Thymus (tissue), 11 donors: ENCODE data around the gene CPNE2. TPM values are rescaled to one million over a fixed set of nuclear protein-coding genes. Genes with fewer than 3 reads are reported as not detected.

ENCODE experiments used
- DNase-seq, 9 donors: peaks; one replicate each; pipeline ENCODE4 v3.0.0-alpha.2; 2013; ENCODE audit warnings: low spot score in 9 of 9, low read depth in 6 of 9, missing footprints in 1 of 9
- H3K27ac ChIP-seq, 2 donors: one replicate each; pipeline ENCODE4 v1.5.1; 2013; ENCODE audit warnings: control low read depth in 1 of 2, low read depth in 1 of 2, low read length in 1 of 2, mild to moderate bottlenecking in 1 of 2, moderate library complexity in 1 of 2
- H3K27me3 ChIP-seq, 2 donors: one replicate each; pipeline ENCODE4 v1.5.1; 2013; ENCODE audit warnings: low read length in 1 of 2; ENCODE audit not compliant: control insufficient read depth in 2 of 2, insufficient read depth in 1 of 2
- H3K36me3 ChIP-seq, 2 donors: one replicate each; pipeline ENCODE4 v1.5.1; 2013; ENCODE audit warnings: low read length in 1 of 2, mild to moderate bottlenecking in 1 of 2, moderate library complexity in 1 of 2; ENCODE audit not compliant: control insufficient read depth in 2 of 2, insufficient read depth in 2 of 2
- H3K4me1 ChIP-seq, 2 donors: one replicate each; pipeline ENCODE4 v1.5.1; 2013; ENCODE audit warnings: low read length in 2 of 2; ENCODE audit not compliant: control insufficient read depth in 2 of 2, insufficient read depth in 2 of 2
- H3K4me3 ChIP-seq, 2 donors: one replicate each; pipeline ENCODE4 v1.5.1; 2013; ENCODE audit warnings: low read length in 2 of 2, control low read depth in 1 of 2, mild to moderate bottlenecking in 1 of 2
- H3K9me3 ChIP-seq, 2 donors: one replicate each; pipeline ENCODE4 v1.5.1; 2013; ENCODE audit warnings: low read length in 1 of 2, mild to moderate bottlenecking in 1 of 2; ENCODE audit not compliant: control insufficient read depth in 2 of 2, insufficient read depth in 1 of 2
- WGBS: extraction: QIAGEN DNeasy Blood & Tissue Kit; methylation state at CpG from one replicate; pipeline ENCODE4 v1.1.7; 2013; 5-methylcytosine and 5-hydroxymethylcytosine counted together
- polyA plus RNA-seq: library from polyadenylated mRNA; stranded (reverse); fragments of 200-250 nt; gene quantifications from one replicate; pipeline ENCODE4 v1.2.3, GENCODE V29; 2013
- total RNA-seq: library from RNA; stranded (reverse); fragments of 120-200 nt; gene quantifications from one replicate; pipeline ENCODE4 v1.2.4, GENCODE V29; 2013
- donor health status: healthy.

CPNE2 gene
- total and polyA plus RNA-seq, 2 donors: 6.5 to 27.5 TPM

DNA sequence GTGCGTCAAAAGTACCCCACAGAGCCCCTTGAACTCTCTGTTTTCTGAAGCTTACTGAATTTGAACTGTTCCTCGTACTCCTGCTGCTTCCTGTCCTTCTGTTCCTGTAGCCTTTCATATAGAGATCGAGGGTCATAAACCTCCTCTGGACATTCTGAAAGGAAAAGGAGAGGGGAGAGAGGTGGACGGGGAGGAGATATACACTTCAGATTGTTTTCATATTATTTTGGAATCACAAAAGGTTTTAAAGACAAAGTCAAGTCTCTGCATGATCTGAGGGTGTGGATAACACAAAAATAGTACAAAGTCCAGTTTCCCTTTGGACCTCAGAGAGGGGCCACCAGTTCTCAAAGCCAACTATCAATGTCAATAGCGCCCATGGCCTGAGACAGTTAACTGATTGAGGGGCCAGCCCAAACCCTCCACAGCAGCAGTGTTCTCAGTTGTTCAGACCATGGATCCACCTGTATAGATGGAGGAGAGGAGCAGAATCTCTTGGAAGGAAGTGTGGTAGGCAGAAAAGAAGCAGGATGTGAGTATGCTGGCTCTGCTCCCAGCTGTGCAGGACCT is 80.4 kb downstream of the CPNE2 start:
- H3K27ac ChIP-seq: no peak overlapping the region
- no peaks in the 10 kb centered on the region for H3K27me3 ChIP-seq
- 86% methylated on average over 5 of the region's 5 CpGs for WGBS
- no peak for DNase-seq
- no peaks in the 10 kb centered on the region for H3K4me1 ChIP-seq
- H3K36me3 ChIP-seq: peaks cover 35 to 40% of the 10 kb centered on the region in 2 donors
- H3K4me3 ChIP-seq: no peak overlapping the region
- H3K9me3 ChIP-seq: no peaks in the 10 kb centered on the region

DNA sequence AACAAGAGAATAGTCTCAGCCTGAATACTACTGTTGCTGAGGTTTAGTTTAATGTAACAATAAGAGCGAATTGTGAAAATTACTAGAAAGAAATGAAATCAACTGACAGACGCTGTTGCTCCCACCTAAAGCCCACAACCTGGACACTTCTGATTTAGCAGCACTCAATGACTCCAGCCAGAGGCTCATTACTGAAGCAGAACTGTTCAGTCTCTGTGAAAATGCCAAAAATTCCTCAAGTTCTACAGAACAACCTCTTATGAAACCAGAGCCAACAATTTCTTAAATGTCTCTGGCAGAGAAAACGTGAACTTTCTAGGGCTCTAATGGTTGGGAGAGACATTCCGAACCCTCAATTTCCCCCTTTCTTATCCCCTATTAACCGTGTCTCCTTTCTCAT is 83.5 kb downstream of the CPNE2 start:
- H3K4me1 ChIP-seq: no peaks in the 10 kb centered on the region
- H3K9me3 ChIP-seq: no peaks in the 10 kb centered on the region
- no peak overlapping the region for H3K27ac ChIP-seq
- DNase-seq: no peak
- H3K36me3 ChIP-seq: peaks cover 23 to 36% of the 10 kb centered on the region in 2 donors
- WGBS: 93% methylated on average over 5 of the region's 5 CpGs
- no peaks in the 10 kb centered on the region for H3K27me3 ChIP-seq
- no peak overlapping the region for H3K4me3 ChIP-seq

DNA sequence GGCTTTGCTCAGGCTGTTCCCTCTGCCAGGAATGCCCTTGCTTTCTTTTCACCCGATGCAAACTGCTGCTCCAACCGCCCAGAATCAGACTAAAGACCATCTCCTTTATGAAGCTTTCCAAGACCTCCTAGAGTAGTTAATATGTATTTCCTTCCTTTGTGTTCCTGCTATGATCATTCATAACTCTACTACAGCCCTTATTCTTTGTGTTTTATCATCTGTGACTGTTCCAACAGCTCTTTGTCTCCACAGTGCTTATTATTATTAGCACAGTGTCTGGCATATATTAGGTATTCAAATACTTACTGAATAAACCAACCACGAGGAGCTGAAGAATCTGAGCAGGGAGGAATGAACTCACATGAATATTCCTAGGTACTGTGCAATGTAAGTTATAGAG is 85.8 kb downstream of the CPNE2 start:
- Histone ChIP-seq H3K4me1 (no peaks in the 10 kb centered on the region), H3K27ac (no peak overlapping the region), H3K27me3 (no peaks in the 10 kb centered on the region), H3K9me3 (no peaks in the 10 kb centered on the region), H3K4me3 (no peak overlapping the region), H3K36me3 (peaks cover 3 to 14% of the 10 kb centered on the region in 2 donors)
- WGBS: 93% methylated on average over 3 of the region's 3 CpGs
- no peak for DNase-seq

DNA sequence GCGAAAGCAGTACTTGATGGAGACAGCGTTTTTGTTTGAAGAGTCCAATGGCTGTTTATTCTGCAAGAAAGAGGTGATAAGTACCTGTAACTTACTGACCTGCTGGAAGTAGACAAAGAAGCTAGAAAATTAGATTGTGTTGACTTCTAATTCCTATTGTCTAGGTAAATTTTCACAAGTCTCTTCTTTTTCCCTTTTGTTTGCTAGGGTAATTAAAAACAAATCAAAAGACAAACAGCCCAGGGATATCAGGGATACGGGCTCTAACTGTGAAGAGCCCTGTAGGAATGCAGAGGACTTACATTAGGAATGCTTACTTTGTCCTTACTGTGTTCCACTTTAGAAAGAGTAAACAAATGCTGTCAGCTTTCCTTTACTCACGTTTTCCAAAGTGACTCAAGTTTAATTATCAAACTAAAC is 86.4 kb downstream of the CPNE2 start:
- Histone ChIP-seq H3K4me3 (no peak overlapping the region), H3K9me3 (no peaks in the 10 kb centered on the region), H3K4me1 (no peaks in the 10 kb centered on the region), H3K27ac (no peak overlapping the region), H3K36me3 (peaks cover 0 to 13% of the 10 kb centered on the region in 2 donors), H3K27me3 (no peaks in the 10 kb centered on the region)
- 83% methylated on average over 4 of the region's 4 CpGs for WGBS
- DNase-seq: no peak

DNA sequence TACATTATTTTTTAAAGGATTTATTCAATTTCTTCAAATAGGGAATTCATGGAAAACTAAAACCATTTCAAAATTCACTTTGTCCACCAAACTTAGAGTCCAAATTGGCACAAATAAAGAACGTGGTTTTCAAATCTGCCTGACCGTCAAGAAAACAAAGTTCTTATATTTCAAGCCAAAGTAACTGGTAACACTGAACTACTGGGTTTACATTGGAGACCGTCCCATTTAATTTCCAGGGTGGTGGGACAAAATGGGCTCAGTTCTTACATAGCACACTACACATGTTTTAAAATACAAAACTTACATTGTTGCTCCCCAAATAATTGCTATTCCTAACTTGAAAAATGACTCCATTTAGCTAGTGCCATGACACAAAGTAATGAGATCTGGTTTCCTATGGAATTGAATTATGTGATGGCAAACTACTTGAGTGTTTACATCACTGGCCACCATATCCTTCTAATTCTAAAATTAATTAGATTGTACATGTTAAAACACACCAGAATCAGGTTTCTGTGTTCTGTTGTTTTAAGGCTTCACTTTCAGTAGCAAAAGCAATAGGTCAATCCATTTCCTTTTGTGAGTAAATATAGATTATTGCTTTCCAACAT is 86.9 kb downstream of the CPNE2 start:
- 96% methylated on average over 3 of the region's 3 CpGs for WGBS
- H3K4me1 ChIP-seq: no peaks in the 10 kb centered on the region

DNA sequence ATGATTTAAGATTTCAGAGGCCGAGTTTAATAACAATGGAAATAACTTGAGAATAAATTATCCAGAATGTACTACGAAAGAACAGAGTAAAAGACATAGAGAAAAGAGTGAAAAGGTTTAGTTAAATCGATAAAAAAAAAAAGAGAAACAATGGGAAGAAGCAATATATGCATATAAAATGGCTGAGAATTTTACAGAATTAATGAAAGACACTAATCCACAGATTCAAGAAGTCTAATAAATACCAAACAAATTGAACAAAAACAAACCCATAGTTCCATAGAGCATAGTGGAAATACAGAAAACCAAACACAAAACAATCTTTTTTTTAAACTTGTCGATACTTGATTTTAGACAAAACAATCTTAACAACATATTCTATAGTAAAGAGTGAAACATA is 91.7 kb downstream of the CPNE2 start:
- no peak for DNase-seq
- H3K36me3 ChIP-seq: peaks cover 0 to 4% of the 10 kb centered on the region in 2 donors
- 98% methylated on average over 4 of the region's 4 CpGs for WGBS
- no peak overlapping the region for H3K4me3 ChIP-seq
- peaks cover 10 to 15% of the 10 kb centered on the region in 2 donors for H3K4me1 ChIP-seq
- H3K27me3 ChIP-seq: no peaks in the 10 kb centered on the region
- no peaks in the 10 kb centered on the region for H3K9me3 ChIP-seq
- no peak overlapping the region for H3K27ac ChIP-seq

More for the DNA sequence above, 86.9 kb downstream of the CPNE2 start:
- Histone ChIP-seq H3K27me3 (no peaks in the 10 kb centered on the region), H3K27ac (no peak overlapping the region), H3K4me3 (no peak overlapping the region), H3K36me3 (peaks cover 0 to 13% of the 10 kb centered on the region in 2 donors), H3K9me3 (no peaks in the 10 kb centered on the region)
- no peak for DNase-seq

DNA sequence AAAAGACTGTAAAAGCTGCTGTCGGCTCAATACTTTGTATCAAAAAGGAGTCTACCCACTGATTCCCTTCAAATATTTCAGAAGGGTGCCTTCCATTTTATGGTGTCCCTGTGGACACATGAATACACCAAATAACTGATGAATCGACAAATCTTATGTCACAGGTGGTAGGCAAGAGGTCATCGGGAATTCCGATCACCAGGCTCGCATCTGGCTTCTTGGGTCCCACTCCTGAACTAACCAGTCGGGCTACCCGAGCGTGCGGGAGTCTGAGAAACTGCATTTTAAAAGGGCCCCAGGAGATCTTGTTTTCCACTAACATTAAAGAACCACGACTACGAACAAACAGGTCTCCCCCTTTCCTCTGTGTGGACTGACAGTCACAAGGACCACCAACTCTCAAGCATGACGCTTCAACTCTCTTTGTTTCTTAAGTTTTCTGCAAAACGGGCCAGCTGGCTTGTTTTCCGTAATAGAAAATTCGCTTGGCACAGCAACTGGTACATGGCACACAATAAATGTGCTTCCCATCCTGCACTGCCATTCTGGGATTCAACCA is 92.6 kb downstream of the CPNE2 start:
- Histone ChIP-seq H3K27me3 (no peaks in the 10 kb centered on the region), H3K4me3 (peak overlapping the region; percentile 67 to 96), H3K27ac (peak overlapping the region; percentile 71 to 78), H3K4me1 (peaks cover 10 to 15% of the 10 kb centered on the region in 2 donors), H3K36me3 (peaks cover 0 to 4% of the 10 kb centered on the region in 2 donors), H3K9me3 (no peaks in the 10 kb centered on the region)
- DNase-seq: peak in 3 of 9 donors; percentile 10 to 13 (median 13)
- WGBS: 33% methylated on average over 15 of the region's 15 CpGs

DNA sequence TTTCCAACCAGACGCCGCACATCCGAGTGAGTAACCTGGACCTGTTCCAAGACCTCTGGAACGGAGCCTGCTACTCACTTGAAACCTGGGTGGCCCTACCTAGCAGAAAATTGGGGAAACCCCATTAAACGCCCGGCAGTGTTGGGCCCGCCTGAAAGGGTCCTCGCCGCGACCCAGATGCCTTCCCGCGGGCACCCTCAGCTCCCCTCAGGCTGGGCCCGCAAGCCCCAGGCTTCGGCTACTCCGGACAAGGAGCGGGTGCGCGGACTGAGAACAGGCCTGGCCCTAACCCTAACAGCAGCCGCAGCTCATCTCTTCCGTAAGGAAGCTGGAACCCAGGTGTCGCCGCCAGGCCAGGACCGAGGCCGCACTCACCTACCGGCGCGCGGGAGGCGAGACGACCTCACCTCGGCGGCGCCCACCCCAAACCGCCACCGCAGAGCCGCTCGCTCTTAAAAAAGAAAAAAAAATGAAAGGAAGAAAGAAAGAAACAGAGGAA is 93.1 kb downstream of the CPNE2 start:
- no peaks in the 10 kb centered on the region for H3K9me3 ChIP-seq
- peak overlapping the region; percentile 71 to 78 for H3K27ac ChIP-seq
- peak overlapping the region; percentile 67 to 96 for H3K4me3 ChIP-seq
- H3K36me3 ChIP-seq: peaks cover 0 to 4% of the 10 kb centered on the region in 2 donors
- peaks cover 10 to 15% of the 10 kb centered on the region in 2 donors for H3K4me1 ChIP-seq
- H3K27me3 ChIP-seq: no peaks in the 10 kb centered on the region
- DNase-seq: peak in 1 of 9 donors; percentile 26
- WGBS: under 1% methylated on average over 37 of the region's 37 CpGs
